HepG2 (cell line): ENCODE measurements around the gene CYSRT1. TPM values are rescaled to one million over a fixed set of nuclear protein-coding genes. Genes with fewer than 3 reads are reported as not detected.
A peak's percentile ranks its signal among the peaks of the same experiment; 100 is the strongest.

ENCODE experiments used
- BRCA1 ChIP-seq: sonication (generic); formaldehyde crosslinking; IDR thresholded peaks from 2 replicates; pipeline ENCODE4 v1.4.0; 2020; ENCODE audit warnings: missing genetic modification reagents
- CSRNP2 ChIP-seq: sonication (generic); formaldehyde crosslinking; conservative IDR thresholded peaks from 2 replicates; pipeline ENCODE4 v1.8.0; 2022; ENCODE audit warnings: low read depth, missing genetic modification reagents
- DR1 ChIP-seq: sonication (generic); formaldehyde crosslinking; IDR thresholded peaks from 2 replicates; pipeline ENCODE4 v1.8.0; 2021; ENCODE audit warnings: mild to moderate bottlenecking, missing genetic modification reagents, inconsistent platforms
- ETV5 ChIP-seq: IDR thresholded peaks from 2 replicates; pipeline ENCODE4 v1.6.1; 2018; ENCODE audit warnings: missing biosample characterization, missing genetic modification reagents, inconsistent platforms, borderline replicate concordance
- EZH2 ChIP-seq: conservative IDR thresholded peaks from 2 replicates; pipeline ENCODE4 v1.6.1; 2012; ENCODE audit warnings: mild to moderate bottlenecking, low read depth, low read length, moderate library complexity
- FOXA1 ChIP-seq, 2 experiments: fragments of 450-650 bp in 1 of 2; sonication (generic) in 1 of 2; formaldehyde crosslinking in 1 of 2; IDR thresholded peaks; 2 replicates each; pipeline versions ENCODE4 v1.4.0 to v1.6.1; 2016 to 2020; ENCODE audit warnings: missing genetic modification reagents in 1 of 2
- HMG20A ChIP-seq: IDR thresholded peaks from 2 replicates; pipeline ENCODE4 v1.6.1; 2016; ENCODE audit warnings: borderline replicate concordance
- KMT2B ChIP-seq: IDR thresholded peaks from 2 replicates; pipeline ENCODE4 v1.6.1; 2016; ENCODE audit warnings: missing genetic modification reagents, missing compliant biosample characterization
- MAFF ChIP-seq: IDR thresholded peaks from 2 replicates; pipeline ENCODE4 v1.6.1; 2011; ENCODE audit warnings: low read depth, low read length, improper control_type of control experiment
- MED1 ChIP-seq: sonication (generic); formaldehyde crosslinking; IDR thresholded peaks from 2 replicates; pipeline ENCODE4 v1.4.0; 2020; ENCODE audit warnings: missing genetic modification reagents
- MTA1 ChIP-seq: sonication (generic); formaldehyde crosslinking; IDR thresholded peaks from 2 replicates; pipeline ENCODE4 v1.4.0; 2020; ENCODE audit warnings: missing genetic modification reagents, mild to moderate bottlenecking, borderline replicate concordance
- NONO ChIP-seq, 2 experiments: fragments of 450-650 bp in 1 of 2; sonication (generic) in 1 of 2; formaldehyde crosslinking in 1 of 2; IDR thresholded peaks in 1 of 2; conservative IDR thresholded peaks in 1 of 2; 2 replicates each; pipeline versions ENCODE4 v1.6.1 to v1.8.0; 2017 to 2022; ENCODE audit warnings: mild to moderate bottlenecking in 1 of 2, missing genetic modification reagents in 1 of 2, moderate library complexity in 1 of 2
- NR1H2 ChIP-seq: sonication (generic); formaldehyde crosslinking; IDR thresholded peaks from 2 replicates; pipeline ENCODE4 v1.8.1; 2022; ENCODE audit warnings: low read depth, missing genetic modification reagents, borderline replicate concordance
- POLR2G ChIP-seq: fragments of 200-400 bp; formaldehyde crosslinking; IDR thresholded peaks from 2 replicates; pipeline ENCODE4 v1.6.1; 2018; ENCODE audit warnings: mild to moderate bottlenecking, low read depth, low read length, moderate library complexity
- RARA ChIP-seq: IDR thresholded peaks from 2 replicates; pipeline ENCODE4 v1.6.1; 2016; ENCODE audit warnings: missing genetic modification reagents, missing compliant biosample characterization
- REXO4 ChIP-seq: sonication (generic); formaldehyde crosslinking; IDR thresholded peaks from 2 replicates; pipeline ENCODE4 v1.8.0; 2022; ENCODE audit warnings: missing genetic modification reagents, mild to moderate bottlenecking, borderline replicate concordance
- SKI ChIP-seq: fragments of 450-650 bp; IDR thresholded peaks from one replicate; pipeline ENCODE4 v1.6.1; 2018; ENCODE audit warnings: mild to moderate bottlenecking; ENCODE audit not compliant: partially characterized antibody
- SMAD1 ChIP-seq: sonication (generic); formaldehyde crosslinking; IDR thresholded peaks from 2 replicates; pipeline ENCODE4 v1.4.0; 2020; ENCODE audit warnings: missing genetic modification reagents, low read depth, mild to moderate bottlenecking, borderline replicate concordance
- SNRNP70 ChIP-seq: fragments of 200-400 bp; formaldehyde crosslinking; IDR thresholded peaks from 2 replicates; pipeline ENCODE4 v1.6.1; 2017; ENCODE audit warnings: mild to moderate bottlenecking, low read depth, low read length, moderate library complexity
- TAF1 ChIP-seq: sonication (generic); formaldehyde crosslinking; IDR thresholded peaks from 2 replicates; pipeline ENCODE4 v1.4.0; 2020; ENCODE audit warnings: missing genetic modification reagents
- TEAD3 ChIP-seq: optimal IDR thresholded peaks from 2 replicates; pipeline ENCODE3; 2016; ENCODE audit warnings: borderline replicate concordance
- THAP7 ChIP-seq: sonication (generic); formaldehyde crosslinking; IDR thresholded peaks from 2 replicates; pipeline ENCODE4 v1.8.1; 2023; ENCODE audit warnings: mild to moderate bottlenecking, missing genetic modification reagents
- ZBTB38 ChIP-seq: sonication (generic); formaldehyde crosslinking; IDR thresholded peaks from 2 replicates; pipeline ENCODE4 v1.5.1; 2020; ENCODE audit warnings: mild to moderate bottlenecking, missing genetic modification reagents
- ZNF230 ChIP-seq: sonication (generic); formaldehyde crosslinking; IDR thresholded peaks from 2 replicates; pipeline ENCODE4 v1.4.0; 2020; ENCODE audit warnings: mild to moderate bottlenecking, missing genetic modification reagents
- ZNF253 ChIP-seq: sonication (generic); formaldehyde crosslinking; IDR thresholded peaks from 2 replicates; pipeline ENCODE4 v1.8.0; 2022; ENCODE audit warnings: mild to moderate bottlenecking, missing genetic modification reagents, borderline replicate concordance
- ZNF614 ChIP-seq: IDR thresholded peaks from 2 replicates; pipeline ENCODE4 v1.6.1; 2018; ENCODE audit warnings: missing biosample characterization, missing genetic modification reagents, inconsistent platforms, borderline replicate concordance
- ZNF7 ChIP-seq: IDR thresholded peaks from 2 replicates; pipeline ENCODE4 v1.6.1; 2016; ENCODE audit warnings: missing biosample characterization, missing genetic modification reagents
- ZNF749 ChIP-seq: sonication (generic); formaldehyde crosslinking; IDR thresholded peaks from 2 replicates; pipeline ENCODE4 v1.8.0; 2022; ENCODE audit warnings: mild to moderate bottlenecking, missing genetic modification reagents, moderate library complexity, borderline replicate concordance
- ZNF780A ChIP-seq: sonication (generic); formaldehyde crosslinking; IDR thresholded peaks from 2 replicates; pipeline ENCODE4 v1.8.0; 2022; ENCODE audit warnings: mild to moderate bottlenecking, missing genetic modification reagents, moderate library complexity
- ZNF839 ChIP-seq: sonication (generic); formaldehyde crosslinking; IDR thresholded peaks from 2 replicates; pipeline ENCODE4 v1.4.0; 2020; ENCODE audit warnings: missing genetic modification reagents, mild to moderate bottlenecking, borderline replicate concordance
- polyA plus RNA-seq, 8 experiments: library from polyadenylated mRNA; depleted of rRNA in 3 of 8; stranded (reverse) in 7 of 8; unstranded in 1 of 8; fragments of >200 nt; fragmentation: Illumina TruSeq in 4 of 8; extraction: Trizol in 4 of 8; gene quantifications; 2 replicates each; pipeline versions ENCODE4 v1.2.1 to v1.2.3, GENCODE V29; 2011 to 2016; ENCODE audit warnings: low read depth in 4 of 8, missing spikeins in 1 of 8, mixed read lengths in 1 of 8; ENCODE audit not compliant: insufficient read depth in 1 of 8
- total RNA-seq, 5 experiments: library from RNA; depleted of rRNA; stranded (reverse); fragments of >200 nt; fragmentation: Illumina TruSeq; extraction: Trizol; gene quantifications; 2 replicates each; pipeline ENCODE4 v1.2.3, GENCODE V29; 2016; ENCODE audit warnings: low read depth in 1 of 5

CYSRT1 gene
- total and polyA plus RNA-seq, 2 of the 13 experiments (the other 11 are each of a cell fraction or from before 2014, with no cell fraction given): 1.5 to 2.1 TPM

GRCh38 chr9:137198051-137198901 is 26.7 kb upstream of the CYSRT1 start (continued):
- TF ChIP-seq ZNF839 (CRISPR knock-in tag): no peak
- TF ChIP-seq ZNF7 (CRISPR knock-in tag): no peak
- TF ChIP-seq BRCA1 (CRISPR knock-in tag): no peak
- no peak for TF ChIP-seq NR1H2 (CRISPR knock-in tag)
- no peak for TF ChIP-seq KMT2B (CRISPR knock-in tag)
- no peak for TF ChIP-seq ZNF614 (CRISPR knock-in tag)
- no peak for TF ChIP-seq SNRNP70
- peak; percentile 38; the same call in 1 of the 2 replicates for TF ChIP-seq MED1 (CRISPR knock-in tag)
- no peak for TF ChIP-seq SMAD1 (CRISPR knock-in tag)
- peak; percentile 87 for TF ChIP-seq TEAD3
- no peak for TF ChIP-seq MAFF
- TF ChIP-seq NONO (IDR thresholded peaks at IDR 0.05): no peak
- TF ChIP-seq NONO (CRISPR knock-in tag; conservative IDR thresholded peaks at IDR 0.05): no peak
- no peak for TF ChIP-seq HMG20A (CRISPR knock-in tag)
- no peak for TF ChIP-seq ZNF749 (CRISPR knock-in tag)
- TF ChIP-seq RARA (CRISPR knock-in tag): peak; percentile 43; the same call in 1 of the 2 replicates
- no peak for TF ChIP-seq CSRNP2
- TF ChIP-seq POLR2G: peak; percentile 24; the same call in 1 of the 2 replicates
- no peak for TF ChIP-seq ZNF780A (CRISPR knock-in tag)
- no peak for TF ChIP-seq MTA1
- TF ChIP-seq ZNF230 (CRISPR knock-in tag): no peak
- TF ChIP-seq SKI: no peak
- TF ChIP-seq ETV5 (CRISPR knock-in tag): peak; percentile 41; the same call in 1 of the 2 replicates
- no peak for TF ChIP-seq DR1 (CRISPR knock-in tag)
- TF ChIP-seq ZBTB38: no peak
- TF ChIP-seq THAP7 (CRISPR knock-in tag): no peak
- no peak for TF ChIP-seq FOXA1 (IDR thresholded peaks at IDR 0.05)
- no peak for TF ChIP-seq FOXA1 (CRISPR knock-in tag; IDR thresholded peaks at IDR 0.05)
- TF ChIP-seq EZH2: no peak
- no peak for TF ChIP-seq ZNF253 (CRISPR knock-in tag)
- TF ChIP-seq REXO4 (CRISPR knock-in tag): no peak
- peak; percentile 22; the same call in 1 of the 2 replicates for TF ChIP-seq TAF1 (CRISPR knock-in tag)
